ENCODE data around the gene GOPC. TPM values are rescaled to one million over a fixed set of nuclear protein-coding genes. Genes with fewer than 3 reads are reported as not detected.
"Not testable (repeated sequence)": the region's sequence is repeated elsewhere in the genome, so short reads cannot be mapped to it uniquely, and the experiment has no call there.

The GOPC gene
- total RNA-seq, 1 experiment from 2014 or later, result 17.0 TPM

DNA sequence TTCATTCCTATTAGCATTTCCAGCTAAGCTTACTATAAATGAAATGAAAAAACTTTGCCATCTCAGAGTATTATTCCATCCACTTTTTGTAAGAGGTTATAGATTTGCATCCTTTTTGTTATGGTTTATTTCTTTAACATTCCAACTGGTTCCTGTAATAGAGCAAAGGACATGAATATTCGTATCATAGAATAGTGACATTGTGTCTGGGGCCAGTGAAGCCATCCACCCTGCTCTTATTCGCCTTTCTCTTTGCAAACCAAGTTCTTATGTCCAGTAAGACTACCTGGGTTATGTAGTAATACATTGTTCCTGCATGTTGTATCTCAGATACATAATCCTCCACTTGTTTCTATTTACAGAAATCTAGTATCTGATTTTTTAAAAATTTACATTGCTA, 76.7 kb downstream of the GOPC start:
- Histone ChIP-seq H3K27me3 (ENCODE audit: control insufficient read depth, insufficient read depth, low read length) (no peaks in the 10 kb centered on the region), H3K36me3 (replicated peaks; ENCODE audit: control insufficient read depth, insufficient read depth, low read length) (no peaks in the 10 kb centered on the region; the same call in 1 of the 2 replicates), H3K4me3 (ENCODE audit: insufficient read depth, low read depth, low read length) (no peak overlapping the region)
- no peak for DNase-seq

GRCh38 chr6:117521791-117522502, 80.4 kb downstream of the GOPC start:
- DNase-seq, result no peak
- Histone ChIP-seq H3K27me3 (ENCODE audit: control insufficient read depth, insufficient read depth, low read length) (no peaks in the 10 kb centered on the region), H3K4me3 (ENCODE audit: insufficient read depth, low read depth, low read length) (no peak overlapping the region), H3K36me3 (replicated peaks; ENCODE audit: control insufficient read depth, insufficient read depth, low read length) (no peaks in the 10 kb centered on the region; the same call in 1 of the 2 replicates)

DNA sequence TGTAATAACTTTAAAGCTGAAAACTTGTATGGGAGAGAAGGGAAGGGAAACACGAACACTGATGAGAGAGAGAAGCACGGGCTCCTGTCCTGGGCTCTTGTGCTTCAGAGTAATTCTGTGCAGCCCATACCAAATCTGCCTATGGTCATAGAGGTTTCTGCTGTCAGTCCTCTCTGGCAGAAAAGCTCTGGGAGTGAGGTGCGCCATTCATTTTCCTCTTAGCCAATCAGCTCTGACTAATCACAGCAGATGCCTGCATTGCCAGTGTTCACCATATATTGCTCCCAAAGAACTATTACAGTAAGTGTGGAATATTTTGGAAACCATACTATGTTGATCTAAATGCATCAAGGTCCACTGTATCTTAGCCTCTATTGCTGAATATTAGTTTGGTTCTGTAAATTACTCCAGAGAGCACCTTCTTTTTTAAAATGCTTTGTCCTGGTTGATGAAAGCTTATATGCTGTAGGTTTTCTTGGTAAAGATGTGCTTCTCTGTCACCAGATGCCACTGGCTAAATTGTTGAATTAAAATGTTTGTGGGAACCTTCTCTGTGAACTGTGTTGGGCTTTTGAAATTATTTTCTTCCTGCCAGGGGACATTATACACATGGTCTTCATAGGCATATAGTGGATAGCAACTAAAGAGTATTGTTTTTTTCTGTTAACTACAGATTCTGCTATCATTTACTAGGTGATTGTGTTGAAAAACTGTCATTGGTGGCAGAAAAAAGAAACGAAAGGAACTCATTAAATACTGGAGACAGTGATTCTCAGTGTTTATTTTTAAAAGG, 81.5 kb downstream of the GOPC start:
- no peak for DNase-seq
- Histone ChIP-seq H3K27me3 (ENCODE audit: control insufficient read depth, insufficient read depth, low read length) (no peaks in the 10 kb centered on the region), H3K4me3 (ENCODE audit: insufficient read depth, low read depth, low read length) (no peak overlapping the region), H3K36me3 (replicated peaks; ENCODE audit: control insufficient read depth, insufficient read depth, low read length) (no peaks in the 10 kb centered on the region; the same call in 1 of the 2 replicates)

- DNase-seq, result no peak
Measured at GRCh38 chr6:117518870-117519269, 83.4 kb downstream of the GOPC start.

DNA sequence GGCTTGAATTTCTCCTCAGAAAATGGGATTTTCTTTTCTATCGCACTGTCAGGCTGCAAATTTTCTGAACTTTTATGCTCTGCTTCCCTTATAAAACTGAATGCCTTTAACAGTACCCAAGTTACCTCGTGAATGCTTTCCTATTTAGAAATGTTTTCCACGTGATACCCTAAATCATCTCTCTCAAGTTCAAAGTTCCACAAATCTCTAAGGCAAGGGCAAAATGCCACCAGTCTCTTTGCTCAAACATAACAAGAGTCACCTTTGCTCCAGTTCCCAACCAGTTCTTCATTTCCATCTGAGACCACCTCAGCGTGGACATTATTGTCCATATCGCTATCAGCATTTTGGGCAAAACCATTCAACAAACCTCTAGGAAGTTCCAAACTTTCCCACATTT, 84.3 kb downstream of the GOPC start:
- not testable (repeated sequence) for H3K27me3 ChIP-seq (ENCODE audit: control insufficient read depth, insufficient read depth, low read length); DNase-seq; H3K4me3 ChIP-seq (ENCODE audit: insufficient read depth, low read depth, low read length); H3K36me3 ChIP-seq (replicated peaks; ENCODE audit: control insufficient read depth, insufficient read depth, low read length)

More at GRCh38 chr6:117518870-117519269, 83.4 kb downstream of the GOPC start:
- Histone ChIP-seq H3K4me3 (ENCODE audit: insufficient read depth, low read depth, low read length) (no peak overlapping the region), H3K27me3 (ENCODE audit: control insufficient read depth, insufficient read depth, low read length) (no peaks in the 10 kb centered on the region), H3K36me3 (replicated peaks; ENCODE audit: control insufficient read depth, insufficient read depth, low read length) (no peaks in the 10 kb centered on the region; the same call in 1 of the 2 replicates)

DNA sequence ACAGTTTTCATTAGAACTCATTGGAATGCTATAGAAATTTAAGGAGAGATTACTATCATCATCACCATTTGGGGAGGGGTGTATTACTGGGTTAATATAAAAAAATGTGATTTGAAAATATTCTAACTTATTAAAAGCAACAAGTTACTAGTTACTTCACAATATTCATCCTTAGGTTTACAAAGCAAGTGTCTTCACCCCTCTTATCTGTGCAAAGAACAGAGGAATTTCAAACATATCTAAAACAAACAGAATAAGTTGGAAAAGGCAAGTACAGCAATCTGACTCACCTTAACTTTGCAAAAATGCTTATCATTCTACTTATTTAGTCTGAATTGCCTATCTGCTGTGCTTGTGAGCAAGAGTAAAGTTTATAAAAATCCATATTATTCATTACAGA, 87.0 kb downstream of the GOPC start:
- Histone ChIP-seq H3K36me3 (replicated peaks; ENCODE audit: control insufficient read depth, insufficient read depth, low read length) (no peaks in the 10 kb centered on the region), H3K27me3 (ENCODE audit: control insufficient read depth, insufficient read depth, low read length) (no peaks in the 10 kb centered on the region), H3K4me3 (ENCODE audit: insufficient read depth, low read depth, low read length) (no peak overlapping the region)
- DNase-seq, result no peak

DNA sequence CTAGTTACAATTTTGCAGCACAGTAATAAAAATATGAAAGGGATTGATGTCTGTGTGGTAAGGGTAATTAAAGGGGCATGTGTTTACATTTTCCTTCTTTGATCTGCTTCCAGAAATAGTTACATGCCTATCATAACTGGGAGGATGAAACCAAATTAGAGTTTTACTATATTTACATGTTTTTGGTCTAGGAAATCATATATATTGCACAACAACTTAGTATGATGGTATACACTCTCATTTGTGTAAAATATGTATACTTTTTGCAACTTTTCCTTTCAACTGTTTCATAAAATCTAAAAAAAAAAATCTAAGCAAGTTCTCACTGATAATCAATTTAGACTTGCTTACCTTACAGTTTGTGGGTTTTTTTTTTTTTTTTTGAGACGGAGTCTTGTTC, 87.7 kb downstream of the GOPC start:
- H3K4me3 ChIP-seq (ENCODE audit: insufficient read depth, low read depth, low read length), result no peak overlapping the region
- H3K36me3 ChIP-seq (replicated peaks; ENCODE audit: control insufficient read depth, insufficient read depth, low read length), result no peaks in the 10 kb centered on the region
- no peak for DNase-seq
- H3K27me3 ChIP-seq (ENCODE audit: control insufficient read depth, insufficient read depth, low read length), result no peaks in the 10 kb centered on the region

- DNase-seq, result no peak
- Histone ChIP-seq H3K36me3 (replicated peaks; ENCODE audit: control insufficient read depth, insufficient read depth, low read length) (no peaks in the 10 kb centered on the region), H3K27me3 (ENCODE audit: control insufficient read depth, insufficient read depth, low read length) (no peaks in the 10 kb centered on the region), H3K4me3 (ENCODE audit: insufficient read depth, low read depth, low read length) (no peak overlapping the region)
Measured at GRCh38 chr6:117513778-117514365, 88.4 kb downstream of the GOPC start.

DNA sequence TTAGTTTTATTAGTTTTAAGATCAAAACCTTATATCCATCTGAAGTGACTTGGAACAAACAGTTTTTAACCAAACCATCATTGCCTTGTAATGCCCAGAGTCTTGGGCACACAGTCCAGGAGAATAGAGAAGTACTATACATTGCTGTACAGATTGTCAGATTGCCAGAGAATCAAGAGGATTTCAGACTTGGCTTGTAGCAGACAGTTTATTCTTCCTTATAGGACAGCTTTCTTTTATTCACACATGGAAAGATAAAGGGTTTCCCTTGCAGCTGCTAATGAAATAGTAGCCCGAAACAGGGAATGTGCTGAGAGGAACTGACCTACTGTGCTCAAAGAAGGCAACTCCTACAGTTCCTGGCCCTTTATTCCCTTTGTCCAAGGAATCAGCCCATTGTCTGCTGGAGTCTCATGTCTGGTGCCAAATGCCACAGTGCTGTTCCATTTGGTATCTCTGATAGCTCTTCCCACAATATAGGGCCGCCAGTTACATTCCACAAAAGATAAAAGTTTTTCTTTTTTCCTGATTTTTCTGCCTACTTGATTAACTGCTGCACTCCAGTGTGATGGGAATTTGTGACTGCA, 89.2 kb downstream of the GOPC start:
- DNase-seq, result no peak
- H3K36me3 ChIP-seq (replicated peaks; ENCODE audit: control insufficient read depth, insufficient read depth, low read length), result no peaks in the 10 kb centered on the region
- no peak overlapping the region for H3K4me3 ChIP-seq (ENCODE audit: insufficient read depth, low read depth, low read length)
- H3K27me3 ChIP-seq (ENCODE audit: control insufficient read depth, insufficient read depth, low read length), result no peaks in the 10 kb centered on the region

DNA sequence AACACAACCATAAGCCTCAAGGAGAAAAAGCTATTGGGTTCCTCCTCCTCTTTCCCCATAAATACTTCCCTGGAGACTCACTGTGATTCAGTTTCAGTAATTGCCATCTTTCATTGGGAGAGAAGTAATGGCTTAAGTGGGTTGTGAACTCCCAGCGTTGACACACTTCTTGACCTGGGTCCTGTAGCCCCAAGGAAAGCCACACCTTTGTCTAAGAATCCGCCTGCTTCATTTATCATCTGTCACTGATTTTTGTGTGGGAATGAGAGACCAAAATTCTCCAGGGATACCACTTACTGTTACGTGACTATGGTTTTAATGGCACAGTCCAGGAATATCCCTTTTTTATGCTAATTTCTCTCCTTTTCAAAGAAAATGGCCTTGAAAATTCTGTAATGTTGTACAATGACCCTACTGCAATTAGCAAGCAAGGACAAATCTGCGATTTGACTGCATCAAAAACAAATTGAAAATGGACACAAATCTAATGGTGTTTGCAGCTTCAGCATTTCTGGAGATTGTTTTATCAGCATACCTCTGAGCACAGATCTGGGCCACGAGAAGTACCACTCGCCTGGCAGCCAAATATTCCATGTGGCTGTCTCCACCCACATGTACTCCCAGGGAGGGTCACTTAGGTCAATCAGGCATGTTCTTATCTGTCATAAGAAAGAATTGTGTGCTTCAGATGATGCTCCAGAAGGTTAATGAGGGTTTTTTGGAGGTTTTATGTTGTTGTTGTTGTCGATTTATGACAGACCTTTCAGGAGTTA, 90.1 kb downstream of the GOPC start:
- Histone ChIP-seq H3K36me3 (replicated peaks; ENCODE audit: control insufficient read depth, insufficient read depth, low read length) (no peaks in the 10 kb centered on the region), H3K4me3 (ENCODE audit: insufficient read depth, low read depth, low read length) (no peak overlapping the region), H3K27me3 (ENCODE audit: control insufficient read depth, insufficient read depth, low read length) (no peaks in the 10 kb centered on the region)
- DNase-seq, result no peak

Other genes starting within 250 kb of the GOPC start
- gene ROS1, start 176.6 kb downstream of the GOPC start, total RNA-seq (2014; rRNA removed; shearing (Covaris generic)), result not detected in 2 replicates
- 12.0 and 12.1 TPM in 2 replicates for gene DCBLD1, start 119.8 kb downstream of the GOPC start, total RNA-seq (2014; rRNA removed; shearing (Covaris generic))
- 23.7 and 30.0 TPM in 2 replicates for gene NUS1, start 73.0 kb upstream of the GOPC start, total RNA-seq (2014; rRNA removed; shearing (Covaris generic))